Activated naive CD4-positive, alpha-beta T cell treated with anti-CD3 and anti-CD28 coated beads, Interleukin-2, amount 50 U/mL, for 24 hours (primary cell): Measurements from ENCODE around the gene CTNNBIP1.

ENCODE experiments used
- H3K27ac Mint-ChIP-seq: one replicate; pipeline ENCODE4 v1.8.0; 2021; ENCODE audit warnings: mild to moderate bottlenecking, mixed read lengths
- H3K27me3 Mint-ChIP-seq: one replicate; pipeline ENCODE4 v1.8.0; 2021; ENCODE audit warnings: mixed read lengths
- H3K36me3 Mint-ChIP-seq: one replicate; pipeline ENCODE4 v1.8.0; 2021; ENCODE audit warnings: mixed read lengths
- H3K4me1 Mint-ChIP-seq: one replicate; pipeline ENCODE4 v1.8.0; 2021; ENCODE audit warnings: mixed read lengths
- H3K4me3 Mint-ChIP-seq: one replicate; pipeline ENCODE4 v1.8.0; 2021; ENCODE audit warnings: mild to moderate bottlenecking, mixed read lengths
- H3K9me3 Mint-ChIP-seq: one replicate; pipeline ENCODE4 v1.8.0; 2021; ENCODE audit warnings: mixed read lengths

CTNNBIP1 gene

DNA sequence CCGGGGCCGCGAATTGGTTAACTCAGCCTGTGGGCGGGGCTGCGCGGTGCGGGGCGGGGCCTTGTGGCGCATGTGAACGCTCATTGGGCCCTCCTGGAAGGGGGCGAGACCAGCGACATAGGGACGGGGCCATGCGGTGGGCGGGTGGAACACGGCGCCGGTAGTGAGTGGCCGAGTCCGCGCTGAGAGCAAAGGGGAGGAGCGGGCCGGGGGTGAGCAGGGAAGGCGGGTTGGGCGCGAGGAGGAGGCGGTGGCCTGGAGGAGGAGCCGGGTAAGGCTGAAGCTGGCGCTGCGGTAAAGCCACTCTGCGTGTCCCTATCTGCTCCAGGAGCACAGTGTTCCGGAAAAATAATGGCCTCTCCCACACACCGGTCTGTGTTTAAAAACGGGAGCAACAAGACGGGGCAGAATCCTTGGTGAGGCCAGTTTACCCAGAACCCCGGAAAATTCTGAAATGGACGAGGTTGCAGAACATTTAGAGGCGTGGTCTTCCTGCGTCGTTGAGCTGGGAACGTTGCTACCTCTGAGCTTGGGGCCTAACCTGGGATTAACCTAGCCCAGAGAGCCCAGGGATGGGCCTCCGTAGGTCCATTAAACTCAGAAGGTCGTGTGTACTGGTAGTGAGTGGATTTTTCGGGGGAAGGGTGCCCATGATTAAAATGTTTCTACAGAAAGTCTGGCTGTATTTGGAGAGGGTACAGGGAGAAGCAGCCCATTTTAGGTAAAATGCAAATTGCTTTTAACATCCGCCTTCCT is 532 bp upstream of the CTNNBIP1 start:
- Mint-ChIP-seq H3K36me3 (no peaks in the 10 kb centered on the region), H3K27me3 (no peaks in the 10 kb centered on the region), H3K4me1 (peaks cover 35% of the 10 kb centered on the region), H3K4me3 (peak overlapping the region; percentile 91), H3K9me3 (no peaks in the 10 kb centered on the region), H3K27ac (peak overlapping the region; percentile 93)

DNA sequence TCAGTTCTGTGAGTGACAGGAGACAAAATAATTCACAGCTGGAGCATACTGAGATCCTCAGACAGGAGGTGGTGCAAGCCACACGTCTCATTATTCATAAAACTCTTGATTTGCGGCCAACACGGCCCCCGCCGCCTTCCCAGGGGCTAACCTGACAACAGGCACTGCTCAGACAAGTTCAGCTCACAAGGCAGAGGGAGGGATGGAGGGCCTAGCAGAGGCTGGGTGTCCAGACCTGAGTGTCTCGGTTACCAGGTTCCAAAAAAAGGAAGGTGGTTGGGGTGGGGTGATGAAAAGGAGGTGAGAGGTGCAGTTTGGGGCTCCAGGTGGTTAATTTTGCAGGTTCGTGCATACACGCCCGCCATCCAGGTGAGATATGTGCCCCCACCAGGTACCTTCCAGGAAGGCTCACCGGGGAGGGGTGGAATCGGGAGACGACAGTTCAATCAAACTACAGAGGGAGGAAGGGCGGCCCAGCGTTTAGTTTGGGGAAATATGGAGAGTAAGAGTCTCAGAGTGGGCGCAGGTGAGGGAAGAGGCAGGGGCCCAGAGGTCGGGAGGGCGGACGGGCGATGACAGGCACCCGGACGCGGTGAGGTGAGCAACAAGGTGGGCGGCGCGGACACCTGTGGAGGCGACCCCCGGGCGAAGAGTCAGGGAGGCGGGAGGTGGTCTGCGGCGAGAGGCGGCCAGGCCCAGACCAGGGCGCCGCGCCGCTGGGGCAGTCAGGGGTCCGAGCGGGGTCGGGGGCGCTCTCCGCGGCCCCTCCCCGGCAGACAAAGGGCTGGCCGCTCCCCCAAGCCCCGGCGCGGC is 629 bp downstream of the CTNNBIP1 start:
- no peaks in the 10 kb centered on the region for H3K27me3 Mint-ChIP-seq

DNA sequence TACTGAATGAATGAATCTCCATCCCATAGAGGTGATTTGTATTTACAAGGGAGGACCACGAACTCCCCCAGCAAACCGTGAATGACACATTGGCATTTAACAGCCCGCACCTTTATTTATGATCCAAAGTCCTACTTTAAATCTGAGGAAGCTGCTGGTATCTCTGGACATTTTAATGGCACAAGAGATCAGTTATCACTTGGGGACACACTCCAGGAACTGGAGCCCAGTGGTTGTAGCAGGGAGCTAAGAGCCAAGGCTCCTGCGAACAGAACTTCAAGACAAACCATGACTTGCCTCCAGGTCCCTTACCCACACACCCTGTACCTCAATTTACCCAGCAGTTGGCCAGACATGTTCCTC is 1.2 kb downstream of the CTNNBIP1 start:
- no peak overlapping the region for H3K27ac Mint-ChIP-seq
- H3K9me3 Mint-ChIP-seq: no peaks in the 10 kb centered on the region
- peak overlapping the region; percentile 92 for H3K4me3 Mint-ChIP-seq
- H3K27me3 Mint-ChIP-seq: no peaks in the 10 kb centered on the region
- H3K4me1 Mint-ChIP-seq: peaks cover 42% of the 10 kb centered on the region
- H3K36me3 Mint-ChIP-seq: no peaks in the 10 kb centered on the region

More for the DNA sequence above, 629 bp downstream of the CTNNBIP1 start:
- H3K36me3 Mint-ChIP-seq: no peaks in the 10 kb centered on the region
- H3K4me3 Mint-ChIP-seq: peak overlapping the region; percentile 92
- H3K9me3 Mint-ChIP-seq: no peaks in the 10 kb centered on the region
- peaks cover 36% of the 10 kb centered on the region for H3K4me1 Mint-ChIP-seq
- peak overlapping the region; percentile 74 for H3K27ac Mint-ChIP-seq

DNA sequence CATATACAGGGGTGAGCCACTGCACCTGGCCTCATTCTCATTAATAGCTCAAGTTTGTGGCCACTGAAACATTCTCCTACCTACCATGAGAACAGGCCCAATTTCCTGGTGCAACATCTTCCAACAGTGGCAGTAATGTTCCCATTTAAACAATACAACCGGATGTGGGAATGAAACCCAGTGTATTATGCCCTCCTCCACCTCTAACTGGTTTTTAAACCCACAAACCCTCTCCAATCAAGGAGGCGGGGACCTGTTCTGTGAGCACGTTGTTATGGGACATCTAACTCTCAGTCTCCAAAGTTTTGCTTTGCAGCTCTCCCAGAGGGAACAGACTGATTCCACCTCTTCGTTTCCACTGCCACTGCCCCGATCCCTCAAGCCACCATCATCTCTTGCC is 2.6 kb downstream of the CTNNBIP1 start:
- Mint-ChIP-seq H3K27me3 (no peaks in the 10 kb centered on the region), H3K27ac (no peak overlapping the region), H3K4me1 (peaks cover 41% of the 10 kb centered on the region), H3K9me3 (no peaks in the 10 kb centered on the region), H3K4me3 (no peak overlapping the region), H3K36me3 (no peaks in the 10 kb centered on the region)

DNA sequence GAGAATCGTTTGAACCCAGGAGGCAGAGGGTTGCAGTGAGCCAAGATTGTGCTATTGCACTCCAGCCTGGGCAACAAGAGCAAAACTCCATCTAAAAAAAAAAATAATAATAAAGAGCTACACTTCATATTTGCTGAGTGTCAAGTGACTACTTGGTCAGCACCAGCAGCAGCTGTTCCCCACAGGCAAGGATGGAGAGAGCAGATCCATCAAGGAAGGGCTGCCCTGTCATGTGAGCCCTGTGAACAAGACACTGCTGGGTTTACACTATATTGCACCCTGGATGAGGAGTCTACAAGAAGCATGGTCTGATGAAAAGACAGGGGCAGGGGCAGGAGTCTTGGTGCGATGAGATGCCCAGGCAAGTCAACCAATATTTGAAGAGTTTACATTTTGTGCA is 3.6 kb downstream of the CTNNBIP1 start:
- no peaks in the 10 kb centered on the region for H3K9me3 Mint-ChIP-seq
- no peaks in the 10 kb centered on the region for H3K36me3 Mint-ChIP-seq
- peaks cover 35% of the 10 kb centered on the region for H3K4me1 Mint-ChIP-seq
- H3K27ac Mint-ChIP-seq: no peak overlapping the region
- H3K27me3 Mint-ChIP-seq: no peaks in the 10 kb centered on the region
- H3K4me3 Mint-ChIP-seq: no peak overlapping the region

DNA sequence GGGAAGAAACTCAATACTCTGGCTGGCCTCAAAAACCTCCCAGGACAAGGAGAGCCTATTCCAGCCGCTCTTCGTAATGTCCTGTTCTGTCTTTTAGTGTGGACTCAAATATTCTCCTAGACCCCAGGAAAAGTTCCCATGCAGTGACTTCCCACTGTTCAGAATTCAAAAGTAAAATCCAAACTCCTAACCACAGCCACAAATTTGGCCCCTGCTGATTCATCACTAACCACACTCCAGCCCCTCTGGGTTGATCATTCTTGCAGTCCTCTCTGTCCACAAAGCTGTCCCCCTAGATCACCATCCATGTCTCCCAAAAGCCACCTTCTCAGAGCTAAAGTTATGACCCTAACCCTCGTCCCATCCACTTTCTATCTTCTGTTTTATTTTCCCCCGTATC is 5.1 kb downstream of the CTNNBIP1 start:
- Mint-ChIP-seq H3K4me3 (no peak overlapping the region), H3K27ac (no peak overlapping the region), H3K4me1 (peaks cover 38% of the 10 kb centered on the region), H3K36me3 (no peaks in the 10 kb centered on the region), H3K27me3 (no peaks in the 10 kb centered on the region), H3K9me3 (no peaks in the 10 kb centered on the region)

DNA sequence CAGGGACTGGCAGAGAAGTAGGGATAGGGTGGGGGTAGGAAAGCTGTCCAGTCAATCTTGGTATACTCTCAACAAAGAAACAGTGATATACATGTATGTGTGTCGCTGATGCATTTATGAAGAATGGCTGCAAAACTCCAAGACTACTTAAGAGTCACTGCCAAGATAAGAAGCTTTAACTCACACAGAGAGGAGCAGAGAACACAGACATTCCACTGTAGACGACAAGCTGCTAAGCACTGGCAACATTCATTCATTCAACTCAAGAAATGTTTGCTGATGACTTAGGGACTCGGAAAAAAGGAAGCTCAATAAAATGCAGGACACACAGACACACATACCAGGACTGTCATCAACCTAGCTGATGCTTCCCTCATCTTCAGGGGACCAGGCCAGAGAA is 5.5 kb downstream of the CTNNBIP1 start:
- no peaks in the 10 kb centered on the region for H3K9me3 Mint-ChIP-seq
- no peaks in the 10 kb centered on the region for H3K27me3 Mint-ChIP-seq
- no peaks in the 10 kb centered on the region for H3K36me3 Mint-ChIP-seq
- no peak overlapping the region for H3K27ac Mint-ChIP-seq
- no peak overlapping the region for H3K4me3 Mint-ChIP-seq
- peaks cover 39% of the 10 kb centered on the region for H3K4me1 Mint-ChIP-seq

DNA sequence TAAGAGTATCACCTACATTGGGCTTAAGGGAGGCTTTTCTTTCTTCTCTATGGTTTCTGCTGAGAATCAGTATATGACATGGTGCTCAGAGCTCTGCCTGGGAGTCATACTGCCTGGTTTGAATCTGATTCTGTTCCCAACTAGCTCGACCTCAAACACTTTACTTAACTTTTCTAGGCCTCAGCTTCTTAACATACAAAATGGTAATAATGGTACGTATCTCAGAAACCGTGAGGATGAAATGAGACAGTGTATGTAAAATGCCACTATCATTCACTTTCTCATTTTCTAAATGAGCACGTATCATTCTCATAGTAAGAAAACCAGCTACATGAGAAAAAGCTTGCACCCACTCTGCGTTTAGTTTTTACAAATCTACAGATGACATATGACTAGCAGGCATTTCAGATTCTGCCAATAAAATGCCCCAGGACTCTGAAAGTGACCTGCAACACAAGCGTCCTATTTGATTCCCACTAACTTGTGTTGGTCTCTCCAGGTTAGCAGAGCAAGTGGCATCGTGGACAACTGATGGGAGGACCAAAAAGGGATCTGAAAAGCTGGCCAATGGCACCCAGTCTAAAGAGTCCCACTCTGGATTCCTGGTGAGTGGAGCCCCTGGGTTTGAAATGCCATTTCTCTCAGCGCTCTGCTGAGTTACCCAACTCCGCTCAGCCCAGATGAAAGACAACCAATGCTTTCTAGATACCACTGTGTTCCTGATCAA is 6.1 kb downstream of the CTNNBIP1 start:
- H3K36me3 Mint-ChIP-seq: no peaks in the 10 kb centered on the region
- no peaks in the 10 kb centered on the region for H3K27me3 Mint-ChIP-seq
- no peak overlapping the region for H3K4me3 Mint-ChIP-seq
- H3K4me1 Mint-ChIP-seq: peaks cover 33% of the 10 kb centered on the region
- H3K27ac Mint-ChIP-seq: no peak overlapping the region
- no peaks in the 10 kb centered on the region for H3K9me3 Mint-ChIP-seq

DNA sequence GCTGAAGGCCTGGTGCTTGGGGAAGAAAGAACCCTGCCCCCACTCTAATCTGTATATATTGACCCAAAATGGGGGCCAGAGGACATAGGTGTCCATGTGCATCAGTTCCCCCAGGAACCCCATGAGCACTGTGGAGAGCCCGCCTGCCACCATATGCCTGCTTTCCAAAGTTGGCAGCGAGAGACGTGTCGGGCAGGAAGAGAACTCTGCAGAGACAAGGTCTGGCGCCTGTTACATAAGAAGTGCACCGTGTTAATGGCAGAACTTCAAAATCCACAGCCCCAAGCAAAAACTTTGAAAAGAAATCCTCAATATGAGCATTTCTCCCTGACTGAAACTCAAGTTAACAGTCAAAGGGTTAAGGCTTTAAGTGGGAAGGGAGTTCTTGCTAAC is 8.0 kb downstream of the CTNNBIP1 start:
- no peak overlapping the region for H3K27ac Mint-ChIP-seq
- H3K9me3 Mint-ChIP-seq: no peaks in the 10 kb centered on the region
- H3K4me1 Mint-ChIP-seq: peaks cover 24% of the 10 kb centered on the region
- H3K4me3 Mint-ChIP-seq: no peak overlapping the region
- no peaks in the 10 kb centered on the region for H3K36me3 Mint-ChIP-seq
- no peaks in the 10 kb centered on the region for H3K27me3 Mint-ChIP-seq

DNA sequence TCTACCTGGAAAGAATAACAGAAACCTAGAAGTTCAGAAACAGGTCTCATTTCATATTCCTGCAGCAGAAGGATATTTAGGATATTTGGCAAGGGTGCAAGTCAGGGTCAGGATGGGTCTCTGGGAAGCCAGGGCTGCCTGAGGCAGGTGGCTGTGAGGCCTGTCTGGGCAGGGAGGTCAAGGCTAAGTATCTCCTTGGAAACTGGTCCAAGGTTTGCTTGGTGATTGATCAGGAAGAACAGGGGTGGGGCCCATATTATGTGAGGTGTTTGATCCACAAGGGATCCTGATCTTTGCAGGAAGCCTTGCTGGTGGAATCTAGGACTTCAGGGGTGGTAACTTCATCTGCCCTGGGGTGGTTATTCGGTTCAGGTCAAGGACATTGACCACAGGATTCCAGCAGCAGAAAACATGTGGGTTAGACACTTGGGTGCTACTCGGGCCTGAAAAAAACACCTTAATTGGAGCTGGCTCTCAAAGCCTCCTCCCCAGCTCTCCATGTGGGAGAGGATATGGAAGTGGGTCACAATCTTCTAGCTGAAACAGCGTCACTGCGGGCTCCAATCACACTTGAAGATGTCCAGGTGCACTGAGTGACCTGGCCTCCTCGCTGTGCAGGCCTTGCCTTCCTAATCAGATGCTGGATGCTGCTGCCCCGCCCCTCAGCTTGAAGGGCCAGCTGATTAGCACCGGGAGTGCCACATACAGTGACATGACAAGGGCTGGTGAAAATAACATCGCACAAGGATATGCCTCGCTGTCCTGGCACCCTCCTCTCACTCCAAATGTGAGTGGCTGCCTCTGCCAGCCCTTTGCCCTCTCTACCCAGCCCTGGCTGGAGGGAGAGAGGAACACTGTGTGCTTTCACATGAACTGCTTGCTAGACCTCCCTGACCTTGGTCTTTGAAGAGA is 8.7 kb downstream of the CTNNBIP1 start:
- peaks cover 24% of the 10 kb centered on the region for H3K4me1 Mint-ChIP-seq
- H3K27ac Mint-ChIP-seq: peak overlapping the region; percentile 38
- no peaks in the 10 kb centered on the region for H3K9me3 Mint-ChIP-seq
- no peak overlapping the region for H3K4me3 Mint-ChIP-seq
- no peaks in the 10 kb centered on the region for H3K27me3 Mint-ChIP-seq
- H3K36me3 Mint-ChIP-seq: no peaks in the 10 kb centered on the region

DNA sequence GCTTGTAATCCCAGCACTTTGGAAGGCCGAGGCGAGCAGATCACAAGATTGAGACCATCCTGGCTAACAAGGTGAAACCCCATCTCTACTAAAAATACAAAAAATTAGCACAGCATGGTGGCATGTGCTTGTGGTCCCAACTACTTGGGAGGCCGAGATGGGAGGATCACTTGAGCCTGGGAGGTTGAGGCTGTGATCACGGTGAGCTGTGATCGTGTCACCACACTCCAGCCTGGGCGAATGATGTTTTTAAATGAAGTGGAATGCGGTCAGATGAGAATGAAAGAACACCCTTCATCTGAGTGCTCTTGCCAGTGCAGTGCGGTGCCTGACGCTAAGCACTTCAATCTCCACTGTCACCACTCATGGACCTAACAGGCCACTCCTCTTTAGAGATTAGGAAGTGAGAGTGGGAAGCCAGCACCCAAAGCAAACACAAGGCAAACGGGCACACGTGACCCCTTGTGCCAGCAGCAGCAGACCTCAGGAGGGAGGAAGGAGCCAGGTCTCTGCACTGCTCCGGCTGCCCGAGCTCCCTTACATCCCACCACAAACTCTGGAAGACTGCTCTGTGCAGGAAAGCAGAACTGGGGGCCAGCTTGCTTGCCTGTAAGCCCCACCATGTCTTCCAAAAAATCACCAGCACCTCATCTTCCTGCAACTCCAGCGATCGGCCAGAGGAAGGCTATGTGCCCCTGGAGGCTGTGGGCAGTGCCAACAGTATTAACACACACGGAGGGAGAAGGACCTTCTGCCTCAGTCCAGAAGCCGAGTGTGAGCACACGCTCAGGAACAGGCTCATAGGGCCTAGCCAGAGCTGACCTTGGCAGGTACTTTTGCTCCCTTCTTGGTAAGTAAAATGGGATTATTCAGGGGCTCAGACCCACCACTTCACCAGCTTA is 9.7 kb downstream of the CTNNBIP1 start:
- peaks cover 24% of the 10 kb centered on the region for H3K4me1 Mint-ChIP-seq
- H3K9me3 Mint-ChIP-seq: no peaks in the 10 kb centered on the region
- H3K27me3 Mint-ChIP-seq: no peaks in the 10 kb centered on the region
- no peaks in the 10 kb centered on the region for H3K36me3 Mint-ChIP-seq
- no peak overlapping the region for H3K4me3 Mint-ChIP-seq
- no peak overlapping the region for H3K27ac Mint-ChIP-seq

DNA sequence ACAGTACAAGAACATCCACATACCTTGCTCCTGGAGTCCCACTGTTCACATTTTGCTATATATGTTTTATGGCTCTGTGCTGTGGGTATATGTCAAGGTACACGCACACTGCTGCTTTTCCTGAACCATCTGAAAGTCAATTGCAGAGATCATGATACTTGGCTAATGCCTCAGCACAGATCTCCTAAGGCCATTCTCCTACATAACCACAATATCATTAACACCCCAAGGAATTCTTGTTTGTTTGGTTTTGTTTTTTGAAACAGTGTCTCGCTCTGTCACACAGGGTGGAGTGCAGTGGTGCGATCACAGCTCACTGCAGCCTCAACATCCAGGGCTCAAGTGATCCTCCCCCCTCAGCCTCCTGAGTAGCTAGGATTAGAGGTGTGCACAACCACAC is 16.0 kb downstream of the CTNNBIP1 start:
- Mint-ChIP-seq H3K27me3 (no peaks in the 10 kb centered on the region), H3K4me3 (no peak overlapping the region), H3K4me1 (peaks cover 11% of the 10 kb centered on the region), H3K36me3 (no peaks in the 10 kb centered on the region), H3K9me3 (no peaks in the 10 kb centered on the region), H3K27ac (peak overlapping the region; percentile 6)

DNA sequence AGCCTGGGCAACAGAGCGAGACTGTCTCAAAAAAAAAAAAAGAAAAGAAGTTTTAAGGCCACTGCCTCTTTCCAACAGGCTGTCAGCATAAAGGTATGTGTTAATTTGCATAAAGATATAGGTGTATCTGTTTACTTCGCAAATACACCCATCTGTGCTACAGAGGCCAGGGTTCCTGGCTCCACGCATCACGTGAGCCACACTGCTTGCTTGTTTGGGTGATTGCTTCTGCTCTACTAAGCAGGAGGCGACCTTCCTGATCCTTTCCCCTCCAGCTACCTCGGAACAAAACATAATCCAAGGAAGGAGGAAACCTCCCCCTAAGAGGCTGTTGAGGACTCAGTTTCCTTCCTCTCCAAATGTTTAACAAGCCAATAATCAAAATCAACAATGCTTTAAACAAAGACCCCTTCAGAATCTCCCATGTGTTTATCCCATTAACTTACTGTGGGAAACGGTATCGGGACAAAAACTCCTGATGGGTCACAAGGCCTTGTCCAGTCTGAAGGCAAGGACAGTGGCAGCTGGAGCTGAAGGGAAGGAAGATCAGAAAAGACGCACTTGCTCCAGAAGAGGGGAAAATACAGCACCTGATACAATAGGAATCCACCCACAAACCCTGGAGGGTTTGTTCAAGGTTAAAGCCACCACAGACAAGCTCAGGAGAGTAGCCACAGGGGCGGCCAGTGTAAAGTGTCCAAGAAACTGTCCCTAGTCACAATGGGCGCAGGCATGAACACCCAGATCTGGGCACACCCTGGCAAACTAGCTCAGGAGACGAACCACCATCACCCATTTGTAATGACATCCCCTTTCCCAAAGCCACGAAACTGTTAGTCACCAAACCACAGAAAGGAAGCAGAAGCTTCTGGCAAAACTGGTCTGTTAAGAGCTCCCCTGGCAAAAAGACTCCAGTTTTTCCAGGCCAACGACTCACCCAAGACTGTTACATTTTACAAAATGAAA is 17.2 kb downstream of the CTNNBIP1 start:
- Mint-ChIP-seq H3K27me3 (no peaks in the 10 kb centered on the region), H3K27ac (no peak overlapping the region), H3K9me3 (no peaks in the 10 kb centered on the region), H3K4me3 (no peak overlapping the region), H3K4me1 (peaks cover 11% of the 10 kb centered on the region), H3K36me3 (no peaks in the 10 kb centered on the region)
